BE2C (cell line): ENCODE measurements around the gene PPP1R1C.

Experiments
- DNase-seq: peaks from one replicate; pipeline ENCODE4 v3.0.0-alpha.2; 2020
- H3K27me3 ChIP-seq: fragments of 250-450 bp; sonication (Bioruptor Pico); 2 replicates; pipeline ENCODE4 v1.5.1; 2020; ENCODE audit warnings: mild to moderate bottlenecking
- H3K36me3 ChIP-seq: fragments of 250-450 bp; sonication (Bioruptor Pico); 2 replicates; pipeline ENCODE4 v1.5.1; 2020; ENCODE audit warnings: mild to moderate bottlenecking
- H3K4me1 ChIP-seq: fragments of 250-450 bp; sonication (Bioruptor Pico); 2 replicates; pipeline ENCODE4 v1.5.1; 2020
- H3K4me3 ChIP-seq: 2 replicates; pipeline ENCODE4 v1.5.1; 2011; ENCODE audit warnings: low read depth, low read length
- H3K9me3 ChIP-seq: fragments of 250-450 bp; sonication (Bioruptor Pico); 2 replicates; pipeline ENCODE4 v1.5.1; 2020
- CTCF ChIP-seq: IDR thresholded peaks from 2 replicates; pipeline ENCODE4 v1.5.1; 2012; ENCODE audit warnings: mild to moderate bottlenecking, low read depth, low read length

Gene PPP1R1C

GRCh38 chr2:182058056-182058455 lies 72.4 kb downstream of the PPP1R1C start:
- H3K4me1 ChIP-seq: no peaks in the 10 kb centered on the region
- H3K27me3 ChIP-seq: no peaks in the 10 kb centered on the region
- TF ChIP-seq CTCF: no peak
- no peaks in the 10 kb centered on the region for H3K36me3 ChIP-seq
- no peak for DNase-seq
- no peaks in the 10 kb centered on the region for H3K9me3 ChIP-seq
- no peak overlapping the region for H3K4me3 ChIP-seq

DNA sequence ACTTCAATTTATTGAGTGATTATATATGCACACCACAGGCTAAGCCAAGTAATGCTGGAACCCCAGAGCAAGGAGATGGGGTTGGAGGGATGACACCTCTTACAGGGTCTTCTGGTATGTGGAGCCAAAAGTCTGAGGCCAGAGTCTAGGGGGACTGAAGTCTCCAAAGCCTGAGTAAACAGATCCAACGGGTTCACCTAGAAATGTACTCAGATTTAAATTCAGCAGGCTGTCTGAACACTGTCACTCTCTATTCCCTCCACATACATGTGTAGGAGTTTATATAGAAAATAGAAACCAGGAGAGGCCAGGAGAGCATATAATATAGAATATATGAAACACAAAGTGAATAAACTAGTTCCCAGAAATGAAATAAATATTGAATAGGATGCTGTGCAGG lies 76.1 kb downstream of the PPP1R1C start:
- no peaks in the 10 kb centered on the region for H3K27me3 ChIP-seq
- no peak for DNase-seq
- TF ChIP-seq CTCF: no peak
- no peaks in the 10 kb centered on the region for H3K36me3 ChIP-seq
- H3K4me3 ChIP-seq: no peak overlapping the region
- no peaks in the 10 kb centered on the region for H3K4me1 ChIP-seq
- H3K9me3 ChIP-seq: no peaks in the 10 kb centered on the region

DNA sequence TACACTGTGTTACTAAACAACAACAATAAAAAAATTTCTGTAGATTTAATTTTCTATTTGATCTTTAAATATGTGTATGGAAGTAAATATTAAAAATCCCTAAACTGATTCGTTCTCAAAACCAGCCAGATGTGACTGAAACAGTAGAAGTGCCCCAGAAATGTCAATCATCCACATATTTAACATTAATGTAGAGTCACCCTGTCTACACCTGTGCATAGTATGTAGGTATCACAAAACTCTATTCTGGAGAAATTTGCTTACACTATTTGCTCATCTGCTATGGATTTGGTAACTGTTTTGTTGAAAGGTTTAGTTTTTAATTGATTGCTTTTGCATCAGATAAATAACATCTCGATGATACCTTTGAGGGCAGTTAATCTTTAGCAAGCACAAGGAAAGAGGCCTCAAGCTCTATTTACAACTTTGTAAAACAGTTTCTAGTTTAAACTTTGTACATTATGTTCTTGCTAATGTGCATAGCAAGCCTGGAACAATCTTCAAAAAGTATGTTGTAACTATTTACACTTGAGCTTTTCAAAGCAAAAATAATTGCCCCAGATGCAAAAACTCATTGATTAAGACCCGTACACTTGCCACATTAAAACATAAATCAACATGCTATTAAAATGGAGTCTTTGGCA lies 76.8 kb downstream of the PPP1R1C start:
- no peak for DNase-seq
- Histone ChIP-seq H3K4me1 (no peaks in the 10 kb centered on the region), H3K4me3 (no peak overlapping the region), H3K27me3 (no peaks in the 10 kb centered on the region), H3K36me3 (no peaks in the 10 kb centered on the region), H3K9me3 (no peaks in the 10 kb centered on the region)
- TF ChIP-seq CTCF: no peak

GRCh38 chr2:182064019-182064778 lies 78.5 kb downstream of the PPP1R1C start:
- H3K4me3 ChIP-seq: no peak overlapping the region
- TF ChIP-seq CTCF: no peak
- DNase-seq: no peak

GRCh38 chr2:182066400-182067087 lies 80.9 kb downstream of the PPP1R1C start:
- no peaks in the 10 kb centered on the region for H3K4me1 ChIP-seq
- no peak for DNase-seq
- H3K4me3 ChIP-seq: no peak overlapping the region
- no peaks in the 10 kb centered on the region for H3K9me3 ChIP-seq
- no peaks in the 10 kb centered on the region for H3K36me3 ChIP-seq
- no peaks in the 10 kb centered on the region for H3K27me3 ChIP-seq
- TF ChIP-seq CTCF: no peak

More at GRCh38 chr2:182064019-182064778, 78.5 kb downstream of the PPP1R1C start:
- Histone ChIP-seq H3K27me3 (no peaks in the 10 kb centered on the region), H3K4me1 (no peaks in the 10 kb centered on the region), H3K9me3 (no peaks in the 10 kb centered on the region), H3K36me3 (no peaks in the 10 kb centered on the region)
